Tibial nerve (tissue), 4 donors: ENCODE data around the gene CCDC24. TPM values are rescaled to one million over a fixed set of nuclear protein-coding genes. Genes with fewer than 3 reads are reported as not detected.

Experiments used
- DNase-seq, 2 donors: peaks; one replicate each; pipeline ENCODE4 v3.0.0-alpha.2; 2019; ENCODE audit warnings: low spot score in 2 of 2
- H3K27ac ChIP-seq, 4 donors: fragments of 200-600 bp; sonication (generic) in 3 of 4; one replicate each; pipeline ENCODE4 v1.5.1; 2017 to 2019; ENCODE audit warnings: mild to moderate bottlenecking in 1 of 4
- H3K27me3 ChIP-seq, 2 donors: fragments of 200-600 bp; sonication (generic) in 1 of 2; one replicate each; pipeline versions ENCODE4 v1.5.1 to v1.6.0; 2017 to 2019
- H3K36me3 ChIP-seq, 3 donors: fragments of 200-600 bp; sonication (generic); one replicate each; pipeline ENCODE4 v1.5.1; 2018 to 2019
- H3K4me1 ChIP-seq, 4 donors: fragments of 200-600 bp; sonication (generic) in 3 of 4; one replicate each; pipeline ENCODE4 v1.5.1; 2017 to 2019
- H3K4me3 ChIP-seq, 4 donors: fragments of 200-600 bp; sonication (generic) in 3 of 4; one replicate each; pipeline ENCODE4 v1.5.1; 2017 to 2019; ENCODE audit warnings: mild to moderate bottlenecking in 1 of 4, moderate library complexity in 1 of 4
- H3K9me3 ChIP-seq, 4 donors: fragments of 200-600 bp; sonication (generic) in 3 of 4; one replicate each; pipeline ENCODE4 v1.5.1; 2017 to 2019
- CTCF ChIP-seq, 5 experiments: fragments of 200-600 bp in 3 of 5; fragments of 450-650 bp in 2 of 5; sonication (generic) in 3 of 5; IDR thresholded peaks; one replicate each; pipeline ENCODE4 v1.5.1; 2016 to 2019; ENCODE audit warnings: antibody characterized with exemption in 5 of 5, mild to moderate bottlenecking in 3 of 5, moderate library complexity in 2 of 5
- EP300 ChIP-seq, 2 donors: sonication (generic); formaldehyde crosslinking; IDR thresholded peaks; one replicate each; pipeline ENCODE4 v1.6.1; 2017; ENCODE audit warnings: antibody characterized with exemption in 2 of 2, mild to moderate bottlenecking in 1 of 2
- POLR2A ChIP-seq, 2 donors: fragments of 450-650 bp; IDR thresholded peaks; one replicate each; pipeline ENCODE4 v1.6.1; 2017; ENCODE audit warnings: antibody characterized with exemption in 2 of 2, mild to moderate bottlenecking in 2 of 2, moderate library complexity in 2 of 2
- WGBS, 2 donors: methylation state at CpG; one replicate each; pipeline ENCODE4 v1.1.5; 2018; 5-methylcytosine and 5-hydroxymethylcytosine counted together
- total RNA-seq, 4 donors: library from RNA; depleted of rRNA; stranded (reverse); fragments of >200 nt; gene quantifications; one replicate each; pipeline ENCODE4 v1.1.0, GENCODE V29; 2016

The CCDC24 gene
- total RNA-seq, 4 donors from 2014 or later = 5.4 to 18.8 (median 8.9) TPM

GRCh38 chr1:44029260-44029910, 38.0 kb downstream of the CCDC24 start:
- H3K9me3 ChIP-seq = no peaks in the 10 kb centered on the region
- H3K27me3 ChIP-seq = no peaks in the 10 kb centered on the region
- H3K4me1 ChIP-seq = peaks cover 0 to 29% (median 11%) of the 10 kb centered on the region in 4 donors
- H3K4me3 ChIP-seq = peak overlapping the region; percentile 56 to 81 (median 70)
- H3K36me3 ChIP-seq = no peaks in the 10 kb centered on the region
- no peak for DNase-seq
- 29 to 32% methylated on average over 17 of the region's 17 CpGs for WGBS, 2 donors
- TF ChIP-seq EP300 (IDR thresholded peaks at IDR 0.05) = no peak
- peak in 1 of 2 donors; percentile 3 for TF ChIP-seq POLR2A (IDR thresholded peaks at IDR 0.05)
- TF ChIP-seq CTCF (IDR thresholded peaks at IDR 0.05) = no peak
- H3K27ac ChIP-seq = peak overlapping the region; percentile 58 to 90 (median 84)

GRCh38 chr1:44029911-44030604, 38.7 kb downstream of the CCDC24 start:
- peak overlapping the region; percentile 56 to 81 (median 70) for H3K4me3 ChIP-seq
- TF ChIP-seq EP300 (IDR thresholded peaks at IDR 0.05) (peak; percentile 17 to 44), CTCF (IDR thresholded peaks at IDR 0.05) (peak in 1 of 5 experiments; percentile 16), POLR2A (IDR thresholded peaks at IDR 0.05) (peak in 1 of 2 donors; percentile 54)
- no peaks in the 10 kb centered on the region for H3K36me3 ChIP-seq
- H3K27ac ChIP-seq = peak overlapping the region; percentile 58 to 90 (median 84)
- WGBS, 2 donors = 1 to 2% methylated on average over 16 to 46 of the region's 75 CpGs
- DNase-seq = peak; percentile 74 to 85
- no peaks in the 10 kb centered on the region for H3K9me3 ChIP-seq
- no peaks in the 10 kb centered on the region for H3K27me3 ChIP-seq
- peaks cover 0 to 34% (median 11%) of the 10 kb centered on the region in 4 donors for H3K4me1 ChIP-seq

- WGBS, 2 donors = 0% methylated on average over 9 of the region's 66 CpGs
- H3K4me3 ChIP-seq = peak overlapping the region; percentile 56 to 81 (median 70)
- H3K27ac ChIP-seq = peak overlapping the region; percentile 58 to 90 (median 84)
- no peaks in the 10 kb centered on the region for H3K9me3 ChIP-seq
- H3K27me3 ChIP-seq = no peaks in the 10 kb centered on the region
- DNase-seq = peak in 1 of 2 donors; percentile 22
- peak in 3 of 5 experiments; percentile 9 to 23 (median 10) for TF ChIP-seq CTCF (IDR thresholded peaks at IDR 0.05)
- TF ChIP-seq EP300 (IDR thresholded peaks at IDR 0.05) = no peak
- no peaks in the 10 kb centered on the region for H3K36me3 ChIP-seq
- H3K4me1 ChIP-seq = peaks cover 0 to 40% (median 16%) of the 10 kb centered on the region in 4 donors
These were observed 39.3 kb downstream of the CCDC24 start for GRCh38 chr1:44030605-44031251.

- peak in 1 of 2 donors; percentile 18 for DNase-seq
- Histone ChIP-seq H3K27me3 (no peaks in the 10 kb centered on the region), H3K4me3 (peak within 1 kb of the TSS; percentile 56 to 81 (median 70)), H3K27ac (peak within 1 kb of the TSS; percentile 58 to 90 (median 84)), H3K36me3 (no peaks in the 10 kb centered on the region), H3K4me1 (peaks cover 0 to 48% (median 19%) of the 10 kb centered on the region in 4 donors), H3K9me3 (no peaks in the 10 kb centered on the region)
- WGBS, 2 donors = 8 to 17% methylated on average over 24 to 30 of the region's 40 CpGs
- TF ChIP-seq CTCF (IDR thresholded peaks at IDR 0.05) = no peak
- TF ChIP-seq EP300 (IDR thresholded peaks at IDR 0.05) = no peak
- no peak for TF ChIP-seq POLR2A (IDR thresholded peaks at IDR 0.05)
These were observed 40.1 kb downstream of the CCDC24 start, which contains the start of gene SLC6A9 for GRCh38 chr1:44031252-44032169. TSS of gene SLC6A9 (minus strand) at chr1:44031462. CDS start at chr1:44024277, 7,185 bp downstream.
